GM04503 (cell line): Measurements from ENCODE around the gene COIL.
"Not testable (repeated sequence)": the region's sequence is repeated elsewhere in the genome, so short reads cannot be mapped to it uniquely, and the experiment has no call there.

ENCODE experiments used
- DNase-seq: peaks from one replicate; pipeline ENCODE4 v3.0.0-alpha.2; 2012; ENCODE audit warnings: low read depth

COIL gene

GRCh38 chr17:56960596-56961538 lies at the start of gene COIL:
Gene COIL (minus strand): TSS chr17:56961050. CDS start chr17:56961019, 31 bp downstream.
- peak; percentile 40 for DNase-seq

- no peak for DNase-seq
These were observed 49.6 kb upstream of the COIL start for GRCh38 chr17:57010487-57010886.

GRCh38 chr17:57009737-57010445 lies 49.0 kb upstream of the COIL start:
- DNase-seq = no peak

GRCh38 chr17:57008958-57009357 lies 48.1 kb upstream of the COIL start:
- no peak for DNase-seq

- DNase-seq = no peak
These were observed 45.2 kb upstream of the COIL start for GRCh38 chr17:57006040-57006439.

GRCh38 chr17:57004944-57005579 lies 44.2 kb upstream of the COIL start:
- no peak for DNase-seq

GRCh38 chr17:57002904-57003303 lies 42.1 kb upstream of the COIL start:
- DNase-seq = no peak

GRCh38 chr17:57001541-57001940 lies 40.7 kb upstream of the COIL start:
- no peak for DNase-seq

- DNase-seq = no peak
These were observed 36.5 kb upstream of the COIL start for GRCh38 chr17:56997313-56997712.

- no peak for DNase-seq
These were observed 34.9 kb upstream of the COIL start for GRCh38 chr17:56995766-56996165.

GRCh38 chr17:56994009-56994792 lies 33.4 kb upstream of the COIL start:
- no peak for DNase-seq

- DNase-seq = no peak
These were observed 31.5 kb upstream of the COIL start for GRCh38 chr17:56992364-56992763.

- no peak for DNase-seq
These were observed 28.2 kb upstream of the COIL start for GRCh38 chr17:56988901-56989572.

- DNase-seq = no peak
These were observed 26.5 kb upstream of the COIL start for GRCh38 chr17:56987283-56987834.

- DNase-seq = no peak
These were observed 24.7 kb upstream of the COIL start for GRCh38 chr17:56985371-56986162.

GRCh38 chr17:56983366-56983765 lies 22.5 kb upstream of the COIL start:
- DNase-seq = no peak

GRCh38 chr17:56982312-56982711 lies 21.5 kb upstream of the COIL start:
- no peak for DNase-seq

GRCh38 chr17:56980526-56980925 lies 19.7 kb upstream of the COIL start:
- DNase-seq = not testable (repeated sequence)

- DNase-seq = no peak
These were observed 18.2 kb upstream of the COIL start for GRCh38 chr17:56979091-56979480.

- DNase-seq = no peak
These were observed 17.7 kb upstream of the COIL start for GRCh38 chr17:56978441-56979090.
